ENCODE data around the gene GNB1L.

Gene GNB1L

DNA sequence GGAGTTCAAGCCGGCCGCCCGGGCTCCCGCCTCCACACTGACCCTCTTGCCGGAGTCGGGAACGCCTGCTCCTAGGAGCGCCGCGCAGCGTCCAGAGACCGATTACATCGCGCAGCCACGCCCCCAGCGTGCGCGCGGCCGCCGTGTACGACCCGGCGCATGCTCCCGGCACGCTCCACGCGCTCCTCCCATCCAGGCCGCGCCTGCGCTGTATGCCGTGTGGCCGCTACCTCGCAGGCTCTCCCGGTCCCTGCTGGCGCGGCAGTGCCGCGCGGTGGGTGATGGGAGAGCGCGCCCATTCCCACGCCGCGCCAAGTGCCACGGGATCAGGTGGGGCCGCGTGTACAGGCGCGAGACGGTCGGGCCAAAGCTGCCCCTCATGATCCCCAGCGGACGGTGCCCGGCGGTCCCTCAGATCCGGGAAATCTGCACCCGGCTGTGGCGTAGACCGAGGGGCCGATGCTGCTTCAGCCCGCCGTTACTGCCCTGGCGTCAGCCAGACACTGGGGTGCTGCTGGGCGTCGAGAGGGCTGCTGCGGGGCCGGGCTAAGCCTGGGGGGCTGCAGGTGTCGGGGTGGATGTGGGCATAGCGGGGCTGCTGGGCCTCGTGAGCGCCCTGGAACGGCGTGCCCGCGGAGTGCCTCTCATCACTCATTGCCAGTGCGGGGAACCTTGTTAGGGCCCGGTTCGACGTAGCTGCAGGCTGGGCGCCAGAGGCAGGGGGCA lies at the start of gene GNB1L, which contains the start of gene RTL10:
Gene GNB1L (minus strand): TSS at position 97 of the 726 bp plus-strand sequence. CDS start 33,519 bp downstream, outside the sequence.
Gene RTL10 (minus strand): TSS at position 97 of the 726 bp plus-strand sequence. CDS start 2,613 bp downstream, outside the sequence.
- DNase-seq (ENCODE audit: insufficient read length, low spot score) = peak; percentile 95
- TF ChIP-seq, protein P1, sequence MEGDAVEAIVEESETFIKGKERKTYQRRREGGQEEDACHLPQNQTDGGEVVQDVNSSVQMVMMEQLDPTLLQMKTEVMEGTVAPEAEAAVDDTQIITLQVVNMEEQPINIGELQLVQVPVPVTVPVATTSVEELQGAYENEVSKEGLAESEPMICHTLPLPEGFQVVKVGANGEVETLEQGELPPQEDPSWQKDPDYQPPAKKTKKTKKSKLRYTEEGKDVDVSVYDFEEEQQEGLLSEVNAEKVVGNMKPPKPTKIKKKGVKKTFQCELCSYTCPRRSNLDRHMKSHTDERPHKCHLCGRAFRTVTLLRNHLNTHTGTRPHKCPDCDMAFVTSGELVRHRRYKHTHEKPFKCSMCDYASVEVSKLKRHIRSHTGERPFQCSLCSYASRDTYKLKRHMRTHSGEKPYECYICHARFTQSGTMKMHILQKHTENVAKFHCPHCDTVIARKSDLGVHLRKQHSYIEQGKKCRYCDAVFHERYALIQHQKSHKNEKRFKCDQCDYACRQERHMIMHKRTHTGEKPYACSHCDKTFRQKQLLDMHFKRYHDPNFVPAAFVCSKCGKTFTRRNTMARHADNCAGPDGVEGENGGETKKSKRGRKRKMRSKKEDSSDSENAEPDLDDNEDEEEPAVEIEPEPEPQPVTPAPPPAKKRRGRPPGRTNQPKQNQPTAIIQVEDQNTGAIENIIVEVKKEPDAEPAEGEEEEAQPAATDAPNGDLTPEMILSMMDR (IDR thresholded peaks at IDR 0.05; ENCODE audit: insufficient read depth, missing control alignments) = no peak
- no peak for FAIRE-seq

GRCh38 chr22:19904174-19904856 lies 49.6 kb upstream of the GNB1L start:
- FAIRE-seq = no peak
- no peak for DNase-seq (ENCODE audit: insufficient read length, low spot score)
- TF ChIP-seq, protein P1 (IDR thresholded peaks at IDR 0.05; ENCODE audit: insufficient read depth, missing control alignments) = no peak

- TF ChIP-seq, protein P1 (IDR thresholded peaks at IDR 0.05; ENCODE audit: insufficient read depth, missing control alignments) = no peak
- FAIRE-seq (no peak), DNase-seq (ENCODE audit: insufficient read length, low spot score) (no peak)
Observed at GRCh38 chr22:19903513-19903912, 48.8 kb upstream of the GNB1L start.

DNA sequence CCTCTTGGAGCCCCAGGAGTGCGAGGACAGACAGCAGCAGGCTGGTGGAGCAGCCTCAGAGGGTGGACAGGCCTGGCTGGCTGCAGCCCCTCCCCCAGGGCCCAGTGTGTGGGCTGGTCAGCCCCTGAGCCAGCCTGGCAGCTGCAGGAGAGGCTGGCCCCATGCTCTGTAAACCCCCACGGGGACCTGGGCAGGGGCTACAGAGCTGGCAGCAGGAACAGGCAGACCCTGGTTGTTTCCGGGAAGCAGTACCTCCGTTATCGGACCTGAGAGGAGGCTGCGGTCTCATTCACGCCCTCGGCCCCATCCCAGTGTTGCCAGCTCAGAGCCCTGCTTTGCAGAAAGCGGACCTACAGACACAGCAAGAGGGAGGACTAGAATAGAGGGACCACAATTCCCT lies 48.4 kb upstream of the GNB1L start:
- no peak for FAIRE-seq
- DNase-seq (ENCODE audit: insufficient read length, low spot score) = no peak
- TF ChIP-seq, protein P1 (IDR thresholded peaks at IDR 0.05; ENCODE audit: insufficient read depth, missing control alignments) = no peak

GRCh38 chr22:19902245-19902715 lies 47.6 kb upstream of the GNB1L start:
- TF ChIP-seq, protein P1 (IDR thresholded peaks at IDR 0.05; ENCODE audit: insufficient read depth, missing control alignments) = no peak

GRCh38 chr22:19901577-19902244 lies 47.0 kb upstream of the GNB1L start:
- TF ChIP-seq, protein P1 (IDR thresholded peaks at IDR 0.05; ENCODE audit: insufficient read depth, missing control alignments) = no peak
- DNase-seq (ENCODE audit: insufficient read length, low spot score) (no peak), FAIRE-seq (no peak)

More at GRCh38 chr22:19902245-19902715, 47.6 kb upstream of the GNB1L start:
- DNase-seq (ENCODE audit: insufficient read length, low spot score) (peak; percentile 86), FAIRE-seq (peak; percentile 29)

All from D721Med (cell line).